ENCODE results near the gene ASB16. TPM values are rescaled to one million over a fixed set of nuclear protein-coding genes. Genes with fewer than 3 reads are reported as not detected.

The ASB16 gene, protein sequence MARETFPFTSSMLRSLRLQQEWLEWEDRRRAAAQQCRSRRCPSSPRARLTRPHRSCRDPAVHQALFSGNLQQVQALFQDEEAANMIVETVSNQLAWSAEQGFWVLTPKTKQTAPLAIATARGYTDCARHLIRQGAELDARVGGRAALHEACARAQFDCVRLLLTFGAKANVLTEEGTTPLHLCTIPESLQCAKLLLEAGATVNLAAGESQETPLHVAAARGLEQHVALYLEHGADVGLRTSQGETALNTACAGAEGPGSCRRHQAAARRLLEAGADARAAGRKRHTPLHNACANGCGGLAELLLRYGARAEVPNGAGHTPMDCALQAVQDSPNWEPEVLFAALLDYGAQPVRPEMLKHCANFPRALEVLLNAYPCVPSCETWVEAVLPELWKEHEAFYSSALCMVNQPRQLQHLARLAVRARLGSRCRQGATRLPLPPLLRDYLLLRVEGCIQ
- total RNA-seq: not detected in 2 replicates

DNA sequence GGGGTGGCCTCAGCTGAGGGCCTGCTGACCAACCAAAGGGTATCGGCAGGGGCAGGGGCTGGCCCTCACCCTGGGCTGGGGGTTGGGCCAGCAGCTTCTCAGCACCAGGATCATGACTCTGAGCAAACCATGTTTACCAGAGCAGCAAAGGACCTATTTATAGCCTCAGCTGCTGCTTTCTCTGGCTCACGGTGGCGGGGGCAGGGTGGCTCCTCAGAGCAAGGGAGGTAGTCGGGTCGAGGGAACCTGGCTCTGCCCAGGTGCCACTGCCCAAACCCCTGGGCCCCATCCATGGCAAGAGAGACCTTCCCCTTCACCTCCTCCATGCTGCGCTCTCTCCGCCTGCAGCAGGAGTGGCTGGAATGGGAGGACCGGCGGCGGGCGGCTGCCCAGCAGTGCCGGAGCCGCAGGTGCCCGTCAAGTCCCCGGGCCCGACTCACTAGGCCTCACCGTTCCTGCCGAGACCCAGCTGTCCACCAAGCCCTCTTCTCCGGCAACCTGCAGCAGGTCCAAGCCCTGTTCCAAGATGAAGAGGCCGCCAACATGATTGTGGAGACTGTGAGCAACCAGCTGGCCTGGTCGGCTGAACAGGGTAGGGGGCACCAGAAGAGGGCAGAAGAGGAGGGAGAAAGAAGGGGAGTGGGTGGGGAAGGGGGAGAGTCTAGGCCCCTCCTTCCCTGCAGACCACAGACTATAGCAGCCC, at the start of gene ASB16:
ASB16 (plus strand) TSS at position 206 of the 703 bp plus-strand sequence; CDS start at position 292, 86 bp downstream.

DNA sequence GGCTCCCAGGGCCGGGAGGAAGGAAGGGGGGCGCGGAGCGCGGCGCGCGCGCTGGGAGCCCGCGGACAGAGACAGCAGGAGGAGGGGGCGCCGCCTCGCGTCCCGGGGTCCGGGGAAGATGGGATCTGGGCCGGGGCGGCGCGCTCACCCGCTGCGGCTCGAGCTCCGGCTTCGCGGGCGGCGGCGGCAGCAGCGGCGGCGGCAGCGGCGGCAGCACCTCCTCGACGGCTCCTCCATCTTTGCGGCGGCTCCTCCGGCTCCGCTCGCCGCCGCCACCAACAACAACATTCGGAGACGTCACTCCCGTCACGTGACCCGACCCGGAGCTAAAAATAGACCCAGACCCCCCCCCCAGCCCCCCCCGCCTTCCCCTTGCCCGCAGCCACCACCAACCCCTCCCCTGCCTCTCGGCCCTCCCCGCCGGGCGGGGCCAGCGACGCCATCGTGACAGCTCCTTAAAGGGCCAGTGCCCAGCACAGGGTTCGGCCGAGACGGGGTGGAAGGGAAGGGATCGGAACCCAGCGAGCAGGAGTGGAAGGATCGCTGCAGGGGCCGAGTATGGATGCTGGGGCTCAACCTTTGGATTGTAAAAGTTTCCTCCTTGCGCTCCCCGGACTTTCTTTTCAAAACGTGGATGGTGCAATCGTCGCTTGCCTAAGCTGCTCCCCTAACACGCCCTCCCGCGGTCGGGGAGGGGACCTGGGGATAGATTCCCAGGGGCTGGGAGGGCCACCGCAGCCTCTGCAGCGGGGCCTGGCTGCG, 47.0 kb upstream of the ASB16 start, which contains the start of gene HDAC5:
HDAC5 (minus strand) TSS at position 286 of the 762 bp plus-strand sequence. CDS start 6,126 bp downstream, outside the sequence.

DNA sequence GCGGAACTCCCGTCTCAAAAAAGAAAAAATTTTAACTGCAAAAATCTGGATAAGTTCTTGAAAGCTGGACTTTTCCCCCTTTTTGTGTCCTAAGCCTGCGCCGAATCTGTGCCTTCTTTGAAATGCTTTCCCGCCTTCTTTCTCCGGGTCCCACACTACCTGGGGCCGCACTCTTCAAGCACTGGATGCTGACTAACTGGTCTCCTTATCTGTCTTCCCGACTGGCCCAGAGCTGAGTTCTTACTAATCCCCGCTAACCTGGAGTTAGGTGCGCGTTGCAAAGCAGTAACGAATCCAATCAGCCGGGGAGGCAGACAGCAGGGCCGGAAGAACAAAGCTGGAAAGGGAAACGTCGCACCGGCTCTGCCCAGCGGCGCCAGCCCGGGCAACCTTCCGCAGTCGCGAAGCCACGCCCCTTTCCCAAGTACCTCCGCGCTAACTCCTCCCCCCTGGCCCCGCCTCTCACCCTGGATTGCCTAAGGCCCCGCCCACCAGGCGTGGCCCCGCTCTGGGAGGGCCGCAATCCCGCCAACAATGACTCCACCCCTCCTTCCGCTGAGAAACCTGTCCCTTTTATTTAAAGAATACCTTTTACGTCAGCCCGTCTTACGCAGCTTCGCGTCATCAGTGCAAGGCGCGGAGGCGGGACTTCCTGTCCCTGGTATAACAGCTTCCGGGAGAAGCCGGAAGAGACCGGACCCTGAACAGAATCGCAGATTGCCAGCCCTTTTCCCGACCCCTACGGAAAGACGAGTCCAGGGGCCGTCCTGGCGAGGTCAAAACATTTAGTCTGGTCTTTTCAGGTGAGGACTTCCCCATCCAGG, 16.0 kb downstream of the ASB16 start, which contains the start of gene TMUB2:
TMUB2 (plus strand) TSS at position 666 of the 824 bp plus-strand sequence. CDS start 737 bp downstream, outside the sequence.

DNA sequence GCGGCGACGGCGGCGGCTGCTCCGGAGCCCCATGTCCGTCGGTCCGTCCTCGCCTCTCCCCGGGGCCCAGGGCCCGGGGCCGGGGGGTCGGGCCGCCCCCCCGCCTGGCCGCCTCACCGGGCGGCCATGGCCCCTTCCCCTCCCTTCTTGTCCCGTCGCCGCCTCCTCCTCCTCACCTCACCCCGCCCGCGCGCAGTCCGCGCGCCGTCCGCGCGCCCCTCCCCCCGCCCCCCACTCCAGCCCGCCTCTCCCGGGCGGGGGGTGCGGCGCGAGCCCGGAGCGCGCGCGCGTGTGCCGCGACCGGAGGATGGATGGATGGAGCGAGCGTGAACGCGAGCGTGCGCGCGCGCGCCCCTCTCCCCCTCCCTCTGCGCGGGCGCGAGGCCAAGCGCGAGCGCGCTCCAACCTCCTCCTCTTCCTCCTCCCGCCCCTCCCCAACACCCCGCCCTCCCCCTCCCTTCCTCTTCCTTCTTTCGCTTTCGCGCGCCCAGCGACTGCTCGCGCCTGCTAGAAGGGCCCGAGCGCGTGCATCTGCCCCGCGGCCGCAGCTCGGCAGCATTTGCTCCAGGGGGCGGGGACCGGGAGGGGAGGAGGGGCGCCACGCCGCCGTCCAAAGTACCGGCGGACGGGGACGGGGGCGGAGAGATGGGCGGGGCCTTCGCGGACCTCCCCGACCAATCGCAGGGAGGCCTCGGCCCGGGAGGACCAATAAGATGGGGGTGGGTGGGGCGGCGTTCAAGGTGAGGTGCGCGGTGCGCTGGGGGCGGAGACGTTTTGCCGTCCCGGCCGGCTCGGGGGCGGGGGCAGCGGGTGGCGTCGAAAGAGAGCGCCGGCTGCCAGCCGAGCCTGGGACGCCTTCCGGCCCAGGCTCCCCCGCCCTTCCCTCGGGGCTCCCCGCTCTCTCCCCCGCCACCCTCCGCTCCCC, 29.3 kb downstream of the ASB16 start, which contains the start of gene ATXN7L3:
ATXN7L3 (minus strand) TSS at position 332 of the 925 bp plus-strand sequence. CDS start 1,814 bp downstream, outside the sequence.

DNA sequence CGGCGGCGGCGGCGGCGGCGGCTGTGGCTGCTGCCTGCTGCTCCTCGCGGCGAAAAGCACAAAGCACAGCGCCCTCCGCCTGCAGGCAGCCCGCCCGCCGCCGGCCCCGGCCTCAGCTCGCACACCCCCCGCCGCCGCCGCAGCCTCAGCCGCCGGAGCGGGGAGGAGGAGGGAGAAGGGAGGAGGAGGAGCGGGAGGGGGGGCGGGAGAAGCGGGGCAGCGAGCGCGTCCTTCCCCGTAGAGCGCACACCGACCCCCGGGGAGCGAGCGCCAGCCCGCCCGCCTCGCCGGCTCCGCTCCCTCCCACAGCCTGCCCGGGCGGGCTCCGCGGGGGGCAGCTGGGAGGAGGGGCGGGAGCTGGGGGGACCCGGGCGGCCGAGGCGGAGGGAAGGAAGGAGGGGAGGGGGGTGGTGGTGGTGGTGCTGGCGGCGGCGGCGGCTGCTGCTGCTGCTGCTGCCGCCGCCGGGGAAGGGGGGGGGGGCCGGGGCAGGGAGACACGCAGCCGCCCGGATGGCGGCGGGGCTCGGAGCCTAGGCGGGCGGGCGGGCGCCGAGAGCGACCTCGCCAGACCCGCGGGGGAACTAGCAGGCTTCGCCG, 49.2 kb downstream of the ASB16 start, which contains the start of gene UBTF:
UBTF (minus strand) TSS at position 60 of the 597 bp plus-strand sequence. CDS start 1,446 bp downstream, outside the sequence.

Other genes starting within 250 kb of the ASB16 start
- gene PPY, start 228.2 kb upstream of the ASB16 start, total RNA-seq: not detected in 2 replicates
- not detected in 2 replicates for gene PYY, start 216.8 kb upstream of the ASB16 start, total RNA-seq
- gene NAGS, start 166.1 kb upstream of the ASB16 start, total RNA-seq: 1.3 and 6.4 TPM in 2 replicates
- 60.2 and 87.8 TPM in 2 replicates for gene TMEM101, start 155.7 kb upstream of the ASB16 start, total RNA-seq
- 26.1 and 28.3 TPM in 2 replicates for gene LSM12, start 104.0 kb upstream of the ASB16 start, total RNA-seq
- 19.3 and 24.1 TPM in 2 replicates for gene G6PC3, start 100.0 kb upstream of the ASB16 start, total RNA-seq
- gene HDAC5, start 47.1 kb upstream of the ASB16 start, total RNA-seq: 19.9 and 23.4 TPM in 2 replicates
- 1.0 and 1.5 TPM in 2 replicates for gene HROB, start 28.8 kb upstream of the ASB16 start, total RNA-seq
- gene TMUB2, start 16.3 kb downstream of the ASB16 start, total RNA-seq: 22.6 and 26.0 TPM in 2 replicates
- gene ATXN7L3, start 29.2 kb downstream of the ASB16 start, total RNA-seq: 32.9 and 38.3 TPM in 2 replicates
- 47.6 and 55.3 TPM in 2 replicates for gene UBTF, start 49.0 kb downstream of the ASB16 start, total RNA-seq
- gene SLC4A1, start 97.4 kb downstream of the ASB16 start, total RNA-seq: not detected in 2 replicates
- gene RUNDC3A, start 137.9 kb downstream of the ASB16 start, total RNA-seq: 0.47 and 0.54 TPM in 2 replicates
- 66.9 and 81.9 TPM in 2 replicates for gene SLC25A39, start 154.1 kb downstream of the ASB16 start, total RNA-seq
- 238 and 353 TPM in 2 replicates for gene GRN, start 174.6 kb downstream of the ASB16 start, total RNA-seq
- gene FAM171A2, start 193.1 kb downstream of the ASB16 start, total RNA-seq: 4.6 and 9.5 TPM in 2 replicates
- gene ITGA2B, start 218.9 kb downstream of the ASB16 start, total RNA-seq: 0.18 and 0.28 TPM in 2 replicates

Measured in endothelial cell of coronary artery (primary cell).